Activated naive CD4-positive, alpha-beta T cell treated with anti-CD3 and anti-CD28 coated beads, Interleukin-2, amount 50 U/mL, for 72 hours (primary cell): Measurements from ENCODE around the gene MOSMO. TPM values are rescaled to one million over a fixed set of nuclear protein-coding genes. Genes with fewer than 3 reads are reported as not detected.
"Not testable (repeated sequence)": the region's sequence is repeated elsewhere in the genome, so short reads cannot be mapped to it uniquely, and the experiment has no call there.

Source experiments
- ATAC-seq, 2 donors: fragments of 150-1000 bp; cut with Tn5 transposase; 2 replicates each; pipeline ENCODE4 v1.10.0; 2021; ENCODE audit warnings: mild to moderate bottlenecking in 2 of 2, moderate library complexity in 2 of 2
- DNase-seq, 2 donors: peaks; one replicate each; pipeline ENCODE4 v3.0.0; 2021 to 2022; ENCODE audit warnings: low spot score in 2 of 2
- H3K27ac Mint-ChIP-seq, 2 donors: one replicate each; pipeline ENCODE4 v1.8.0; 2022; ENCODE audit warnings: mild to moderate bottlenecking in 2 of 2, mixed read lengths in 2 of 2
- H3K36me3 Mint-ChIP-seq, 2 donors: one replicate each; pipeline ENCODE4 v1.8.0; 2022; ENCODE audit warnings: mixed read lengths in 2 of 2
- H3K9me3 Mint-ChIP-seq, 2 donors: one replicate each; pipeline ENCODE4 v1.8.0; 2022; ENCODE audit warnings: mixed read lengths in 2 of 2
- total RNA-seq, 2 donors: library from RNA; stranded (reverse); gene quantifications; one replicate each; pipeline ENCODE4 v1.2.3, GENCODE V29; 2022

The MOSMO gene
- total RNA-seq, 2 donors from 2014 or later = 9.2 to 11.8 TPM

DNA sequence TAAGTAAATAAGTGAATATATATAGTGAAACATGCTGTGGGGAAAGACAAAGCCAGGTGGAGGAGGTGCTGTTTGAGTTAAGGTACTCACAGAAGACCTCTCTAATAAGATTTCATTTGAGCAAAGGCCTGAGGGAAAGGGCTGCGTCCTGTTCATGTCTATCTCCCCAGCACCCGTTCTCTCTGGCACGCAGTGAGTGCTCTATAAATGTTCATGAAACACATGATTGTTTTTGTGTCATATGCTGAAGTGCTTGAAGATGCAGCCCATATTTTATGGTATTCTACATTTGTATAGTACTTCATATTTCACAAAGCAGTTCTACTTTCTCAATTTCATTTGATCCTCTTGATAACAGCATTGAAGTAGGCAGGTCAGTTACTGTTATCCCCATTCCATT is 85.4 kb downstream of the MOSMO start:
- Mint-ChIP-seq H3K9me3 (peaks cover 0 to 3% of the 10 kb centered on the region in 2 donors), H3K36me3 (no peaks in the 10 kb centered on the region), H3K27ac (no peak overlapping the region)
- ATAC-seq = no peak
- no peak for DNase-seq

DNA sequence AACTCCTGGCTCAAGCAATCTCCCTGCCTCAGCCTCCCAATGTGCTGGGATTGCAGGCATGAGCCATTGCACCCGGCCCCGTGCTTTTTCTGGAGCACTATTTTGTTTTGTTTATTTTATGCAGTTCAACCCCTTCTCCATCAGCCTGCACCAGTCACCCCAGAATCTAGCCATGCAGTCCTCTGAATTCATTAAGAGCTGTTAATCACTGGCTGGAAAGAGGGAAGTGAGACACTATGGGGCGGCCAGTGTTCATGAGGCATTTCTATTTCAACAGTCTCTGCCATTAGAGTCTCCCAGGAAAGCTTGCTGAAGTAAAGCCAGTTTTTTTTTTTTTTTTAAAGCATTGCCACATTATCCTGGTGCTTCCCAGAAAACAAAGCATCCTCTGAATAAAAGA is 86.1 kb downstream of the MOSMO start:
- H3K9me3 Mint-ChIP-seq = peaks cover 0 to 3% of the 10 kb centered on the region in 2 donors
- H3K27ac Mint-ChIP-seq = no peak overlapping the region
- no peaks in the 10 kb centered on the region for H3K36me3 Mint-ChIP-seq
- ATAC-seq (no peak), DNase-seq (no peak)

DNA sequence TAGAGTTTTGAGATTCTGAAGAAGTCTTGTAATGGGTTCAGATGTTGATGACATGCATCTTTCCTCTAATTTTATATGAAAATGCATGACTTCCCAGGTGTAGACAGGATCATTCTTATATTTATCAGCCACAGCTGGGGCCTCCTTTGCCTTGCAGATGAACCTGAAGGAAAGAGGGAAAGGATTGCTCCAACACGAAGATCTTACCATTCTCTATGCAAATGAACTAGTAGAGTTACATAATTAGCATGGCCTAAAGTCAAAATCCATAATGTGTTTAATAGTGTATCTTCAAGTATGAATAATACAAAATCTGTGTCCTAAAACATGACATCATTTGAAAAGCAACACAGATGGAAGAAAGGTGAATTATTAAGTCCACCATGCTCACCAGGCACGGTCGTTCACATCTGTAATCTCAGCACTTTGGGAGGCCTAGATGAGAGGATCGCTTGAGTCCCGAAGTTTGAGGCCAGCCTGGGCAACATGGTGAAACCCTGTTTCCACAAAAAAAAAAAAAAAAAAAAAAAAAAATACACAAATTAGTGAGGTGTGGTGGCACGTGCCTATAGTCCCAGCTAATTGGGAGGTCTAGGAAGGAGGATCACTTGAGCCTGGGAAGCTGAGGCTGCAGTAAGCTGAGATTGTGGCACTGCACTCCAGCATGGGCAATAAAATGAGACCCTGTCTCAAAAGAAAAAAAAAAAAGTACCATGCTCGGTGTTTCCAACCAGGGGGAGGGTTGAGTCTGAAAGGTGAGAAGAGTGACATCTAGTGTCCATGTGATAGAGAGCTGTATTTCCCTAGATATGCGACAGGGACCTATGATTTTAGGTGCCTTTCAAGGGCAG is 90.7 kb downstream of the MOSMO start:
- DNase-seq (peak in 1 of 2 donors; percentile 14), ATAC-seq (peak; percentile 70 to 85)
- Mint-ChIP-seq H3K27ac (no peak overlapping the region), H3K36me3 (no peaks in the 10 kb centered on the region), H3K9me3 (no peaks in the 10 kb centered on the region)

DNA sequence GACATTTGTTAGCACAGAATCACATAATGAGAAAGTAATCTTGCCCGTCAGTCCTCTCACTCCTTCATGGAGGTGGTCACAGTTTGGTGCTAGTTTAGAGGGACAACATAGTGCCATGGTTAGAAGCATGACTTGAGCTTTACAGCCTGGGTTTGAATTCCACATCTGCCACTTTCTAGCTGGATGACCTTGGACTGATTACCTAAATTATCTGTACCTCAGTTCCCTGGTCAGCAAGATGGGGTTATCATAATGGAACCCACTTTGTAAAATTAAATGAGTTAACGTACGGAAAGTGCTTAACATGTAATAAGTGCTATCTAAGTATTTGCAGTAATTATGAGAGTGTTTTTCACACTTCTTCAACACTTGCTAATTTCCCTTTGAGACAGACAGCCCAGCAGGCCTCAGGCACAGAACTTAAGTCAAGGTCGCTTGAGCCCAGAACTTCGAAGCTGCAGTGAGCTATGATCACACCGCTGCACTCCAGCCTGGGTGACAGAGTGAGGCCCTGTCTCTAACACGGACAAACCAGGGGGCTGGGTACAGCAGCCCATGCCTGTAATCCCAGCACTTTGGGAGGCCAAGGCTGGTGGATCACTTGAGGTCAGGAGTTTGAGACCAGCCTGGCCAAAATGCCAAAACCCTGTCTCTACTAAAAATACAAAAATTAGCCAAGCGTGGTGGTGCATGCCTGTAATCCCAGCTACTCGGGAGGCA is 91.5 kb downstream of the MOSMO start:
- Mint-ChIP-seq H3K36me3 (no peaks in the 10 kb centered on the region), H3K9me3 (no peaks in the 10 kb centered on the region), H3K27ac (no peak overlapping the region)
- DNase-seq (no peak), ATAC-seq (no peak)

DNA sequence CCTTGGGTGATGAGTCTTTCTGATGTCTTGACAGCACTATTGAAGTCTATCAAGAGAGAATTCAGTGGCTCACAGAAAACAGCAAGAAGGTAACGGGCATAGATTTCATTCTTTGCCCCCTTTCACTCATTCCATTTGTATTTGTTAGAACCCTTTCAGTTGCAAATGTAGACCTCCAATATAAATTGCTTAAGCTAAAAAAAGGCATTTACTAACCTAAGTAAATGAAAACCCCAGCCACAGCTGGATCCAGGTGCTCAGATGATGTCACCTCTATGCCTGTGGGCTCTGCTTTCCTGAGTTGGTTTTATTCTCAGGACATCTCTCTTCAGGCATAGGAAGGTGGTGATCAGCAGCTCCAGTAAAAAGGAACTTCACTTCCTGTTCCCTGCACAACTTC is 95.5 kb downstream of the MOSMO start:
- no peaks in the 10 kb centered on the region for H3K9me3 Mint-ChIP-seq
- no peak overlapping the region for H3K27ac Mint-ChIP-seq
- DNase-seq = no peak
- ATAC-seq = no peak
- no peaks in the 10 kb centered on the region for H3K36me3 Mint-ChIP-seq

DNA sequence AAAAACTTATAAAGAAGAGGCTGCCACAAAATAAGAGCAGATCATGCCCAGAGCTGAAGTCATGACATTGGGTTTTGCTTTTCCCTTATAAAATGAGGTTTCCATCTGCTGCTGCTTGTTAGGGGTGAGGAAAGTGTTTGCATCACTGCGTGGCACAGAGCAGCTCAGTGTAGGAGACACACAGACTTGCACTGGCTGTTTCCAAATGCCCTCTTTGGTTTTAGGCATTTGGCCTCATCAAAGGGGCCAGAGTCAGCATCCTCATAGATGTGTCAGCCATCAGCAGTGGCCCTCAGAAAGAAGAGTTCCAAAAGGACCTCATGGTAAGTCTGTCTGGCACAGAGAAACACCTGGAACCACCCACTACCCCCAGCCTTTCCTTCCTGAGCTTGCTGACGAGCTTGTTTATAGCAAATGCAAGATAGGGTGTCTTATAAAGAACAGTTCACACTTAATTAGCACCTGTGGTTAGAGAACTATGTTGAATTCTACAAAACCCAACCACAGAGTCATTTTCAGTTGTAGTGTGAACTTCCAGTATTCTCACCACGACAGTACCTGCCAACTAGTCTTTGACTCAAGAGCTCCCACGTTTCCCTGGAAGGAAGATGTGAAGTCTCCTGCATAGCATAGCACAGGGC is 101.5 kb downstream of the MOSMO start:
- DNase-seq = no peak
- no peak for ATAC-seq
- no peak overlapping the region for H3K27ac Mint-ChIP-seq
- no peaks in the 10 kb centered on the region for H3K36me3 Mint-ChIP-seq
- no peaks in the 10 kb centered on the region for H3K9me3 Mint-ChIP-seq

DNA sequence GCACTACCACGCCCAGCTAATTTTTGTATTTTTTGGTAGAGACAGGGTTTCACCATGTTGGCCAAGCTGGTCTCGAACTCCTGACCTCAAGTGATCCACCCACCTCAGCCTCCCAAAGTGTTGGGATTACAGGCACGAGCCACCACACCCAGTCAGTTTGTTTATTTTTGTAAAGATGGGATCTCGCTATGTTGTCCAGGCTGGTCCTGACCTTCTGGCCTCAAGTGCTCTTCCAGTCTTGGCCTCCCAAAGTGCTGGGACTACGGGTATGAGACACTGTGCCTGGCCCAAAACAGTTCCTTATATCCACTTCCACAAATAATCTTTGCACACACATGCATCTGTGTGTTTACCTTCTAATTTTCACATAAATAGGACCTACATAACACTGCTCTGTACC is 103.7 kb downstream of the MOSMO start:
- not testable (repeated sequence) for H3K27ac Mint-ChIP-seq, ATAC-seq, H3K36me3 Mint-ChIP-seq, H3K9me3 Mint-ChIP-seq, DNase-seq

DNA sequence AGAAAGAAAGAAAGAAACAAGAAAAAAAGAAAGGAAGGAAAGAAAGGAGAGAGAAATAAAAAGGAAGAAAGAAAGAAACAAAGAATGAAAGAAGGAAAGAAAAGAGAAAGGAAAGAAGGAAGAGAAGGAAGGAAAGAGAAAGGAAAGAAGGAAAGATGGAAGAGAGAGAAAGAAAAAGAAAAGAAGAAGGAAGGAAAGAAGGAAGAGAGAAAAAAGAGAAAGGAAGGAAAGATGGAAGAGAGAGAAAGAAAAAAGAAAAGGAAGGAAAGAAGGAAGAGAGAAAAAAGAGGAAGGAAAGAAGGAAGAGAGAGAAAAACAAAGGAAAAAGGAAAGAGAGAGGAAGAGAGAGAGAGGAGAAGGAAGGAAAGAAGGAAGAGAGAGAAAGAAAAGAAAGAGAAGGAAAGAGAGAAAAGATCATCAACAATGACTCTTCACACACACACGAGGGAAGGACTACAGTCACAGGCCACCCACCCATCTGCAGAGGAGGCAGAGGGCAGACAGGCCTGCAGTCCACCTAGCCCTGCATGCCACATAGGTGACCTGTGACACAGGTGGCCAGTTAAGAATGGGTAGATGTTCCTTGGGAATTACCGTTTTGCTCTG is 108.3 kb downstream of the MOSMO start:
- no peak overlapping the region for H3K27ac Mint-ChIP-seq
- H3K9me3 Mint-ChIP-seq = no peaks in the 10 kb centered on the region
- DNase-seq (no peak), ATAC-seq (no peak)
- no peaks in the 10 kb centered on the region for H3K36me3 Mint-ChIP-seq

DNA sequence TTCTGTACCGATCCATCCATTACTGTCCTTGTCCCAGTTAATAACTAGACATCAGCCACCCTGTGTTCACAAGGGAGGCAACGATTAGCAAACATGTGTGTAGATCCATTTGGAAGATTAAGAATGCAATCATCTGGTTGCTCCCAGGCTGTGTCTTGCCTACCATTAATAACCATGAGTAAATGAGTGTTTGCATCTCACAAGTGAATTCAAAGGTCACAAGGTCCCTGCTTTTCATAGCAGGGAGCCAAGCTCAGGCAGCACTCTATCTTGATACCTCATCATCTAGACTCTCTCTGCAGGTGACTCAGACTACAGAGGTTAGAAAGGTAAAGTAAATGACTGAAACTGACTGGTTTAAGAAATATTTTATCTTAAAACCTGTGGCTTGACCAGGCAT is 109.7 kb downstream of the MOSMO start:
- DNase-seq = no peak
- Mint-ChIP-seq H3K9me3 (no peaks in the 10 kb centered on the region), H3K27ac (no peak overlapping the region), H3K36me3 (no peaks in the 10 kb centered on the region)
- ATAC-seq = no peak

DNA sequence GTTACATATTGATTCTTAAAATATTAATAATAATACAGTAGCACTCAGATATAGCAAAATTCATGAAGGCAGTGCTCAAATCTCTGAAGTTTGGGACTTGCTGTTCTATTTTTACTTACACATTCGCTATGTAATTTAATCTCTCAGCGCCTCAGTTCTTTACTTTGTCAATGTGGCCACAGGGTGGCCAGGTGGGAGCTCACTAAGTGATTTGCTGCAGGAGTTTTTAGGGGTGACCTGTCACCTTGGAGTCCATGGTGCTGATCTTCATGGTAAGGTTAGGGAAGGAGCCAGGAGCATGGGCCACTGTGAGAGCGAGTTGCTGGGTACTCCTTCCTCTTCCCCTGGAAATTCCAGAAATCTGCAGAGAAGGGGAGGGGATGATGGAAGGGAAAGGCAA is 112.5 kb downstream of the MOSMO start:
- Mint-ChIP-seq H3K36me3 (no peaks in the 10 kb centered on the region), H3K27ac (no peak overlapping the region), H3K9me3 (no peaks in the 10 kb centered on the region)
- no peak for ATAC-seq
- DNase-seq = no peak

DNA sequence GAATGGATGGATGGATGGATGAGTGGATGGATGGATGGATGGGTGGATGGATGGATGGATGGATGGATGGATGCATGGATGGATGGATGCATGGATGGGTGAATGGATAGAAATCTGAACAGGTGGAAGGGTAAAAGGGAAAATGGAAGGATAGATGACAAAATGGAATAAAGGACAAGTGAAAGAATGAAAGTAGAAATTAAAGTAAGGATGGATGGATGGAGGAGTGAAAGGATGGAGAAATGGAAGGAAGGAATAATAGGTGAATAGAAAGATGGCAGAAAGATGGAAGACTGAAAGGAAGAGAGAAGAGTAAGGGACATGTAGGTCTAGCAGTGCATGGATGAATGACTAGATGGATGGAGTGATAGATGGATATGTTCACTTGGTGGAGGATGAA is 114.3 kb downstream of the MOSMO start:
- no peak for ATAC-seq
- H3K36me3 Mint-ChIP-seq = no peaks in the 10 kb centered on the region

DNA sequence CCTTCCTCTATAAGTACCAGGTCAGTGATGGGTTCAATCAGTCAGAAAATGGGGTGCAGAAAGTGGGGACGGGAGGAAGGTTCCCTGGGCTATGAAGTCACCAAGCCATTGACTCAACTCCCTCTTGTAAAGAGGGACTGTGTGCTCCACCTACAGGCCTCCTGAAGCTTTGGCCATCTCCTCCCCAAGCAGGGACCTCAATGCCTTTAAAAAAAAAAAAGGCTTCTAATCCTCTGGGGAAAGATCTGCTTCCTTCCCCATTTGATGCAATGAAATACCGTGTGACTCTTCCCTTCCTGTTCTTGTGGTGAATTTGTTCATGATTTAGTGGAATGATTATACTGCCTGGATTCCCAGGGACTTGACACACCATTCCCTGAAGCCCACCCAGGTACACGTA is 115.2 kb downstream of the MOSMO start:
- Mint-ChIP-seq H3K9me3 (no peaks in the 10 kb centered on the region), H3K27ac (no peak overlapping the region), H3K36me3 (no peaks in the 10 kb centered on the region)
- no peak for DNase-seq
- no peak for ATAC-seq

More for the DNA sequence above, 114.3 kb downstream of the MOSMO start:
- Mint-ChIP-seq H3K9me3 (no peaks in the 10 kb centered on the region), H3K27ac (no peak overlapping the region)
- DNase-seq = no peak

DNA sequence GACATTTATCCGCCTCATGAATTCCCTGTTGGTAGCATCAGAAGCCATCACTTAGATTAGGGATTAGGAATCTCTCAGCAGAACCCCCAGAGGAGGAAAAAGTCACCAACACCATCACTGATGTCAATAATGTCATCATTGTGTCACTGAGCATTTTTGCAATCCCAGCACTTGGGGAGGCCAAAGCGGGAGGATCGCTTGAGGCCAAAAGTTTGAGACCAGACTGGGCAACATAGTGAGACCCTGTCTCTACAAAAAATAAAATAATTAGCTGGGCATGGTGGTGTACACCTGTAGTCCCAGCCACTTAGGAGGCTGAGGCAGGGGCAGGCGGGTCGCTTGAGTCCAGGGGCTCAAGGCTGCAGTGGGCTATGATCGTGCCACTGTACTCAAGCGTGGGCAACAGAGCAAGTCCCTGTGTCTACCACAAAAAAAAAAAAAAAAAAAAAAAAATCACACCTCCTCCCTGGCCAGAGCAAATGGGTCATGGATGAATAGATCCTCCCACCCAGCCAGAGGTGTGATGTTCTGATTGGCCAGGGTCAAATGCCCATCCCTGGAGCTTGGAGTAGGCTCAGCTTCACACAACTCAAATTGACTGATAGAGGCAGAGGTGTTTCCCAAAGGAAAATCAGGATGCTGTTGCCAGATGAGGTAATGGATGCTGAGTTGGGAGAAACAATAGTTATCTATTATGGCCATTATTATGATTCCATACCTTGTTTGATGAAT is 116.0 kb downstream of the MOSMO start:
- DNase-seq (no peak), ATAC-seq (no peak)
- Mint-ChIP-seq H3K27ac (no peak overlapping the region), H3K36me3 (peaks cover 0 to 4% of the 10 kb centered on the region in 2 donors), H3K9me3 (peaks cover 3 to 5% of the 10 kb centered on the region in 2 donors)

DNA sequence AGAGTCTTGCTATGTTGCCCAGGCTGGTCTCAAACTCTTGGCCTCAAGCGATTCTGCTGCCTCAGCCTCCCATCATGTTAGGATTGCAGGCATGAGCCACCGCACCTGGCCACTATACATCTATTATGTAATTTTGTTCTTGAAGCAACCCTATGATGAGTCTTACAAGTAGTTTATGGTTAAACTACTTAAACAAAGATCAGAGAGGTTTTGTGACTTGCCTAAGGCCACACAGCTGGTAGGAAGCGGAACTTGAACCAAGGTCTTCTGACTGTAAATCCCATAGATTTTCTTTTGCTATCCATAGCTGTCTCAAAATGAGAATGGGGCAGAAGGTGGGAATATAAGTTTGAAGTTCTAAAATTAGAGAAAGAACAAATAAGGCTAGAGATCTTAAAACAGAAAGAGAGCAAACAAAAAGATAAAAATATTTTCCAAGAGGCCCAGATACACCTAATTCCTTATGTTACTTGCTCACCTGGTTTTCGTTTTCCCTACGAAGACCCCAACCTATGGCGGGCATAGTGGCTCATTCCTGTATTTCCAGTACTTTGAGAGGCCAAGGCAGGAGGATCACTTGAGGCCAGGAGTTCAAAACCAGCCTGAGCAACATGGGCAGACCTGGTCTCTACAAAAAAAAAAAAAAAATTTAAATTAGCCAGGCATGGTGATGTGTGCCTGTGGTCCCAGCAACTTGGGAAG is 116.8 kb downstream of the MOSMO start:
- ATAC-seq = no peak

DNA sequence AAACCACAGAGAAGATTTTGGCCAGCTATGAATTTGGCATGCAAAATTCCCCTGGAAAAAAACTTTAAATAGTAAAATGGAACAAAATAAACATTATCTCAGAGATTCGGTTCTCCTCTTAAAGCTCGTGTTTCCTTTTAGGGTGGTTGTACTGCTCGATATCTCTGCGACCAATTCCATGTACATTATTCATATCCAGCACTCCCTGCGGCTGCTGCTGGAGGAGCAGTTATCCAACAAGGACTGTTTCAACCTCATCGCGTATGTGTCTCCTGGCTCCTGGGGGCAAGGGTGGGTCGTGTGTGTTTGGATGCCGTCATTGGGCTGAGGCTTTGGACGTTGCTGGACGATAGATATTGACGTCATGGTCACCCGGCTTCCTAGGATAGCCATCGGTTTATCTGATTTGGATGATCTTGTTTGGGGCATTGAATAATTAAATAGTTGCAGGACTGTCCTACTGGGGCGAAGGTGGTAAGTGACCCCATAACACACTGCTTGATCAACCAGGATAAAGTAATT is 118.2 kb downstream of the MOSMO start:
- H3K9me3 Mint-ChIP-seq = peaks cover 3 to 5% of the 10 kb centered on the region in 2 donors
- peaks cover 0 to 4% of the 10 kb centered on the region in 2 donors for H3K36me3 Mint-ChIP-seq
- ATAC-seq (no peak), DNase-seq (no peak)
- H3K27ac Mint-ChIP-seq = no peak overlapping the region

More for the DNA sequence above, 116.8 kb downstream of the MOSMO start:
- H3K9me3 Mint-ChIP-seq = peaks cover 3 to 5% of the 10 kb centered on the region in 2 donors
- no peak for DNase-seq
- no peak overlapping the region for H3K27ac Mint-ChIP-seq
- H3K36me3 Mint-ChIP-seq = peaks cover 0 to 4% of the 10 kb centered on the region in 2 donors

DNA sequence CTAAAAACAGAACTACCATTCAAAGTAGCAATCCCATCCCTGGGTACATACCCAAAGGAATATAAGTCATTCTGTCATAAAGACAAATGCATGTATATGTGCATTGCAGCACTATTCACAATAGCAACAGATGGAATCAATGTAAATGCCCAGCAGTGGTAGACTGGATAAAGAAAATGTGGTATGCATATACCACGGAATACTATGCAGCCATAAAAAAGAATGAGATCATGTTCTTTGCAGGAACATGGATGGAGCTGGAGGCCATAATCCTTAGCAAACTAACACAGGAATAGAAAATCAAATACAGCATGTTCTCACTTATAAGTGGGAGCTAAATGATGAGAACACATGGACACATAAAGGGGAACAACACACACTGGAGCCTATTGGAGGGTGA is 120.6 kb downstream of the MOSMO start:
- H3K36me3 Mint-ChIP-seq, DNase-seq, ATAC-seq, H3K27ac Mint-ChIP-seq, H3K9me3 Mint-ChIP-seq: not testable (repeated sequence)
